Stimulated activated CD8-positive, alpha-beta memory T cell treated with anti-CD3 and anti-CD28 coated beads, Interleukin-7, amount 100 ng/mL, for 1 hour (primary cell): ENCODE measurements around the gene SLC31A2.

Experiments
- DNase-seq, 2 donors: peaks; one replicate each; pipeline ENCODE4 v3.0.0-alpha.2; 2020; ENCODE audit warnings: low read depth in 2 of 2

The SLC31A2 gene

GRCh38 chr9:113151696-113152630 is 1.2 kb downstream of the SLC31A2 start:
- no peak for DNase-seq

DNA sequence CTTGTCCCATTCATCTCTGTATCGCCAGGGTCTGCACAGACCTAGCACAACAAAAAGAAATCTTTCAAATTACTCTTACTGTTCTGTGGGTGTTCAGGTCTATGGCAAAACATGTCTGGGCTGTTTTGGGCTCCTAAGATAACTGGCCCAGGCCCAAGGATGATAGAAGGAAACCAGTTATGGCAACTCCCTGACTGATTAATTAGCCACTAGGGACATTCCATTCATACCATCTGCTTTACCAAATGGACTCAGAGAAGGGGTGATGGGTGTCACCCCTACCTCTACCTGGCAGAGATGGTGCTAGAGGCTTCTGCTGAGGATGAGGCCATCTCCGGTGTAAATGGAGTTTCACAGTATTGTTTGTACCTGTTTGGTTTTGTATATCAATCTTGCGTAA is 1.9 kb downstream of the SLC31A2 start:
- DNase-seq = no peak

DNA sequence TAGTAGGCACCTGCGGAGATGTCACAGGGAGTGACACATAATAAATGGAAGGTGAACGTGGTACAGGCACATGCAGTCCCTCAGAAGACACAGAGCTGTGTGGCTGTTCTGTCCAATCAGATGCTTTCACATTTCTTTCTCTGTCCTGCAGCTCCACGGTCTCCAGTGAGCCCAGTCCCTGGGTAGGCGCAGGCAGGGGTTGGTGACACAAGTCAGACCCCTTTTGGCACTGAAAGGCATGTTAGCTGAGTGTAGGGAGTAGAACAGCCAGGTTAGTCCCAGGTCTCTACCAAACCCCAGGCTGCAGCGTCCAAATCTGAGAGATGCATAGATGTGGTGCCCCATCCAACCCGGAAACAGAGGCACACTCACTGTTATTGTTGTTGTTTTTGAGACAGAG is 2.8 kb downstream of the SLC31A2 start:
- DNase-seq = no peak

- no peak for DNase-seq
Observed at GRCh38 chr9:113154471-113154870, 3.7 kb downstream of the SLC31A2 start.

DNA sequence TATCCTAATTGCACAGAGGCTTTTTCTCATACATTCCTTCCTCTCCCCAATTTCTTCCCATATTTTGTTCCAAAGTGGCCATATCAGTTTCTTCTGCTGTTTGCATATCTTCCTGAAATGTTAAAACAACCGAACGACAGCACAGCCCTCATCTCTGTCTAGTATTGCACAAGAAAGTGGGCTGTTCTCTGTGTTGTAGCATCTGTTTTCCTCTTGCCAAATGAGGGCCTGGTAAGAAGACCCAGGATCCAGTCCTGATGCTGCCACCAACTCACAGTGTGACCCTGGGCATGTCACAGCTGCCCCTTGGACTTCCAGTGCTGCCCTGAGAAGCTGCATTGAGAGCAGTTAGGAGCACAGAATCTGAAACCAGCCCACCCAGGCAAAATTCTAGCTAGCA is 4.1 kb downstream of the SLC31A2 start:
- DNase-seq = no peak

GRCh38 chr9:113155911-113156588 is 5.2 kb downstream of the SLC31A2 start:
- DNase-seq = no peak

GRCh38 chr9:113156880-113157279 is 6.1 kb downstream of the SLC31A2 start:
- DNase-seq = no peak

DNA sequence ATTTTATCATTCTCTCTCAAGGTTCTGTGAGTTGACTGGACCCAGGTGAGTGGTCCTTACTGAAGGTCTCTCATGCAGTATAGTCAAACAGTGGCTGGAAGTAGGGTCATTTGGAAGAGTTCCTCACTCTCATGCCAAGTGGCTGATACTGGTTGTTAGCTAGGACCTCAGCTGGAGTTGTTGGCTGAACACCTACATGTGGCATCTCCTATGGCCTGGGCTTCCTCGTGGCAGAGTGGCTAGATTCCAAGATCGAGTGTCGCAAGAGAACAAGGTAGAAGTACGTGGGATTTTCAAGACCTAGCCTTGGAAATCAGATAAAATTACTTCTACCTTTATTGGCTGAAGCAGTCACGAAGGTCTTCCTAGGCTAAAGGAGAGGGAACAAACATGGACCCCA is 7.6 kb downstream of the SLC31A2 start:
- DNase-seq = no peak

DNA sequence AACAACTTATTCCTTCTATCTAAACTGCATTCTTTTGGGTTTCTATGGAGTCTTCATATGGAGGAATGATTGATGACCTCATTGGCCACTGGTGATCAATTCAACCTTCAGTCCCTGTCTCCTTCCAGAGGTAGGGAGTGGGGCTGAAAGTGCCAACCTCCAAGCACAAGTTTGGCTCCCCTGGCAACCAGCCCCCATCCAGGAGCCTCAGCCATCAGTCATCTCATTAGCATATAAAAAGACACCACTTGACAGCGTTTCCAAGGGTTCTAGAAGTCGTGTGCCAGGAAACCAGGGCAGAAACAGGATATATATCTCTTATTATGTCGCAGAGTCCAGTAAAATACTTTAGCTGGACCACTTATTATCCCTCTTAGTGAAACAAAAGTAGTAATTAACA is 9.8 kb downstream of the SLC31A2 start:
- DNase-seq = no peak

GRCh38 chr9:113163001-113163400 is 12.2 kb downstream of the SLC31A2 start:
- no peak for DNase-seq

DNA sequence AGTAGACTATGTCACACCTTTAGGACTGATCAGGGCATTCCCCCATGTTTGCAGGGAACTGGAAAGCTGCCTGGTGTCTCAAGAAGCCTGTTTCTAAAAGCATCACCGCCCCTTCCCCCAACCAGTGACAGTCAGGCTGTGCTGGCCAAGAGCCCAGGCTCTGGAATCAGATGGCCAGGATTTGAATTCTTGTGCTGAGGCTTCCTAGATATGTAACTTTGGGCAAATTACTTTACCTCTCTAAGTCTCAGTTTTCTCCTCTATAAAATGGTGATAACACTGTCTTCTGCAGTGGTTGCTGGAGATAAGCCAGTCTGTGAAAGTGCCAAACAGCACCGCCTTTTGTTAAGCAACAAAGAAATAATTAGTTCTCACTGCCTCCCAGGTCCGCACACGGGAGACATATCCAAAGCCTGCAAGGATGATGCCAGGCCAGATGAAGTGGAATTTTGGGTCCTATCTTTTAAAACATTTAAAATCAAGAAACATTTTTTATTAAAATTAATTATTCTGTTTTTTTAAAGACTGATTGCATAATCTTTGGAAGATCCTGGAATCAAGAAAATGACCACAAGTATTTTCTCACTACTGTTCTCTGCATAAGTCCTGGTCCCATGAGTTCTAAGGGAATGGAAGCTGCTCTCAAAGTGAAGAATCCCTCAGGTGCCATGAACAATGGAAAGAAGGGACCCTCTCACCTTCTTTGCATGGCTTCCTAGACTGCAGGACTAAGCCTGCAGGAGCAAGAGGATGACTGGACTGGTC is 13.9 kb downstream of the SLC31A2 start:
- no peak for DNase-seq

DNA sequence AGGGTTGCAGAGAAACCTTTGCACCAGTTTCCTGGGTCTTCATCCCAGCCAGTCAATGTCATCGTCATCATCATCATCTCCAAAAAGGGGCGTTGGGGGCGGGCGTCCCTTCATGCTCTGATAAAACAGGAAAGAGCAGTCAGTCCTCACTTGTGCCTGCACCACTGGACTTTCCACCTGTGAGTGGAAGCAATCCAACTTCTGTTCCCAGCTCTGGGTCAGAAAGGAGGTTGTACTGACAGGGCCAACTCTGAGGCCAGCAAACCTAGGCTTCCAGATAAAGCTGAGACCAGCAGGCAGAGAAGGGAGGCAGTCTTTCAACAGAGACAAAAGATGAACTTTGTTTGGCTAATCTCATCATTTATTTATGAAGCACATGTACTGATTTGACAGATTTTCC is 15.2 kb downstream of the SLC31A2 start:
- DNase-seq = no peak

GRCh38 chr9:113168809-113169208 is 18.0 kb downstream of the SLC31A2 start:
- no peak for DNase-seq

DNA sequence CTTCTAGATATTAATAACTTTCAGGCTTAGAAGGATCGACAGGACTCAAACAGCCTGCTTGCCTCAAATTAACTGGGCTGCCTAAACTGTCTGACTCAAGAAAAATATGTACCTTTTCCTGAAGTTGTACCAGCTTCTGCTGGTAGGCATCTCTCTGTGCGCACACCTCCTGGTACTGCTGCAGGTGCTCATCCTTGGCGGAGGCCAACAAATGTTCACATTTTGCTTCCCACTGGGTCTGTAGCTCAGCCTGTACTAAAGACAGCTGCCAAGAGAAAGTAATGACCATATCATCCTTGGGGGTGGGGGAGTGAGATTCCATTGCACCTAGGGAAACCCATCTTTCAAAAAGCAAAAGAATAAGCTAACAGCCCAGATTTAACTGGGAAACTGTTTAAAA is 22.5 kb downstream of the SLC31A2 start:
- no peak for DNase-seq

DNA sequence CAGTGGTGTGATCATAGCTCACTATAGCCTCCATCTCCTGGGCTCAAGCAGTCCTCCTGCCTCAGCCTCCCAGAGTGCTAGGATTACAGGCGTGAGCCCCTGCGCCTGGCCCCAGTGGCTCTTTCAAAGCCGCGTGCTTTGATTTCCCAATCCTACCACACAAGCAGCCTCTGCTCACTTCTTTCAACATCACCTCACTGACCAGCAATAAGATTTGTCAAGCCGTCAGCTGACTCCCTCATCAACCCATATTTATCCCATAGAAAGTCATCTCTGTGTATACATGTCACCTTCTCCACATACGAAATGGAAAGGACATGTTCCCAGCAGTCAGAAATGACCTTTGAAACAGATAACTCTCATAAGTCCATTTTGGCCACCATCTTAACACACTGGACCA is 26.0 kb downstream of the SLC31A2 start:
- DNase-seq = no peak

GRCh38 chr9:113177251-113177650 is 26.4 kb downstream of the SLC31A2 start:
- no peak for DNase-seq

GRCh38 chr9:113178087-113178486 is 27.3 kb downstream of the SLC31A2 start:
- no peak for DNase-seq

- no peak for DNase-seq
Observed at GRCh38 chr9:113179839-113180238, 29.0 kb downstream of the SLC31A2 start.

DNA sequence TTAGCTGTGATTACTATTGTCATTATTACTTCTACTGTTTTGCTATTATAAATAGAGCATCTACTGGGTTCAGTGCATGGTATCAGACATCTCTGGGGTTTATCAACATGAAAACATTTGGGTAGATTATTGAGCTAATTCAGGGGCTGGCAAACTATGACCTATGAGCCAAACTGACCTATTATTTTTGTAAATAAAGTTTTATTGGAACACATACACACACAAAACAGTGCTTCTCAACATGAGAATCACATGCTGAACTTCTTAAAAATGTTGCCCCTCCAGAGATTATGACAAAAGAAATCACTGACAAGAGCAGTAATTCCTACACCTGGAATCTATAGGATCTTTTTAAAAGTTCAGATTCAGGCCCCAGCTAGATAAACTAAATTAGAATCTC is 30.4 kb downstream of the SLC31A2 start:
- no peak for DNase-seq

- no peak for DNase-seq
Observed at GRCh38 chr9:113183956-113184488, 33.2 kb downstream of the SLC31A2 start.

- DNase-seq = no peak
Observed at GRCh38 chr9:113184539-113184938, 33.7 kb downstream of the SLC31A2 start.

GRCh38 chr9:113185271-113185670 is 34.5 kb downstream of the SLC31A2 start:
- DNase-seq = no peak
